Esophagus muscularis mucosa (tissue), 4 donors: Measurements from ENCODE around the gene ANXA4. TPM values are rescaled to one million over a fixed set of nuclear protein-coding genes. Genes with fewer than 3 reads are reported as not detected.

Experiments used
- DNase-seq: peaks from one replicate; pipeline ENCODE4 v3.0.0-alpha.2; 2017; ENCODE audit errors: extremely low spot score
- H3K27ac ChIP-seq, 4 donors: fragments of 200-600 bp; sonication (generic); replicated peaks in 1 of 4; 1 replicate in 3 of 4; 2 replicates in 1 of 4; pipeline ENCODE4 v1.5.1; 2016 to 2019; ENCODE audit warnings: mild to moderate bottlenecking in 1 of 4
- H3K27me3 ChIP-seq, 4 donors: fragments of 200-600 bp; sonication (generic); one replicate each; pipeline versions ENCODE4 v1.5.1 to v1.6.0; 2016 to 2019
- H3K36me3 ChIP-seq, 4 donors: fragments of 200-600 bp; sonication (generic); one replicate each; pipeline ENCODE4 v1.5.1; 2016 to 2019
- H3K4me1 ChIP-seq, 4 donors: fragments of 200-600 bp; sonication (generic); one replicate each; pipeline ENCODE4 v1.5.1; 2016 to 2019
- H3K4me3 ChIP-seq, 4 donors: fragments of 200-600 bp; sonication (generic); 1 replicate in 2 of 4; 2 replicates in 2 of 4; pipeline ENCODE4 v1.5.1; 2016 to 2019; ENCODE audit warnings: mild to moderate bottlenecking in 4 of 4, moderate library complexity in 1 of 4
- H3K9me3 ChIP-seq, 4 donors: fragments of 200-600 bp; sonication (generic); 1 replicate in 3 of 4; 2 replicates in 1 of 4; pipeline ENCODE4 v1.5.1; 2016 to 2019
- CTCF ChIP-seq, 3 experiments: fragments of 200-600 bp in 2 of 3; fragments of 450-650 bp in 1 of 3; sonication (generic) in 2 of 3; IDR thresholded peaks; one replicate each; pipeline ENCODE4 v1.5.1; 2017 to 2019; ENCODE audit warnings: antibody characterized with exemption in 3 of 3, mild to moderate bottlenecking in 2 of 3, moderate library complexity in 1 of 3
- EP300 ChIP-seq: sonication (generic); formaldehyde crosslinking; IDR thresholded peaks from one replicate; pipeline ENCODE4 v1.6.1; 2017; ENCODE audit warnings: antibody characterized with exemption
- POLR2A ChIP-seq: fragments of 450-650 bp; IDR thresholded peaks from one replicate; pipeline ENCODE4 v1.6.1; 2017; ENCODE audit warnings: antibody characterized with exemption, moderate library complexity, mild to moderate bottlenecking, low read depth
- POLR2AphosphoS5 ChIP-seq, 2 donors: sonication (generic); formaldehyde crosslinking; IDR thresholded peaks; one replicate each; pipeline ENCODE4 v1.6.1; 2017; ENCODE audit warnings: antibody characterized with exemption in 2 of 2
- WGBS: methylation state at CpG from one replicate; pipeline ENCODE4 v1.1.5; 2018; 5-methylcytosine and 5-hydroxymethylcytosine counted together
- intact Hi-C: fragments of 100-400 bp; cut with DNase I; formaldehyde crosslinking; loops from one replicate; pipeline ENCODE4 v1.15.1; 2023
- total RNA-seq, 4 donors: library from RNA; depleted of rRNA; stranded (reverse); fragments of >200 nt; gene quantifications; one replicate each; pipeline versions ENCODE4 v1.1.0 to v1.2.1, GENCODE V29; 2016

ANXA4 gene
- total RNA-seq, 4 donors from 2014 or later, result 44.9 to 94.8 (median 58.5) TPM

GRCh38 chr2:69804416-69804815, 62.5 kb downstream of the ANXA4 start:
- WGBS, result 63% methylated on average over 11 of the region's 11 CpGs
- DNase-seq, result peak; percentile 39
- Histone ChIP-seq H3K27ac (no peak overlapping the region), H3K27me3 (no peaks in the 10 kb centered on the region), H3K4me3 (no peak overlapping the region), H3K4me1 (peaks cover 0 to 5% (median 1%) of the 10 kb centered on the region in 4 donors), H3K9me3 (no peaks in the 10 kb centered on the region), H3K36me3 (peaks cover 24 to 60% (median 39%) of the 10 kb centered on the region in 4 donors)
- TF ChIP-seq CTCF (IDR thresholded peaks at IDR 0.05) (no peak), POLR2AphosphoS5 (IDR thresholded peaks at IDR 0.05) (no peak), POLR2A (no peak), EP300 (no peak)
- intact Hi-C loops, result no loop called here

GRCh38 chr2:69805887-69806286, 64.0 kb downstream of the ANXA4 start:
- H3K27me3 ChIP-seq, result no peaks in the 10 kb centered on the region
- intact Hi-C loops, result no loop called here
- 98% methylated on average over 1 of the region's 1 CpG for WGBS
- no peak overlapping the region for H3K27ac ChIP-seq
- TF ChIP-seq POLR2A (no peak), EP300 (no peak), CTCF (IDR thresholded peaks at IDR 0.05) (no peak), POLR2AphosphoS5 (IDR thresholded peaks at IDR 0.05) (no peak)
- H3K4me3 ChIP-seq, result no peak overlapping the region
- DNase-seq, result no peak
- H3K36me3 ChIP-seq, result peaks cover 31 to 74% (median 54%) of the 10 kb centered on the region in 4 donors
- H3K4me1 ChIP-seq, result no peaks in the 10 kb centered on the region
- H3K9me3 ChIP-seq, result no peaks in the 10 kb centered on the region

- H3K9me3 ChIP-seq, result no peaks in the 10 kb centered on the region
- H3K27ac ChIP-seq, result no peak overlapping the region
- no peaks in the 10 kb centered on the region for H3K4me1 ChIP-seq
- TF ChIP-seq POLR2A, result no peak
- TF ChIP-seq EP300, result no peak
- TF ChIP-seq POLR2AphosphoS5 (IDR thresholded peaks at IDR 0.05), result no peak
- TF ChIP-seq CTCF (IDR thresholded peaks at IDR 0.05), result no peak
- no peaks in the 10 kb centered on the region for H3K27me3 ChIP-seq
- peak; percentile 68 for DNase-seq
- H3K36me3 ChIP-seq, result peaks cover 40 to 90% (median 73%) of the 10 kb centered on the region in 4 donors
- 92% methylated on average over 16 of the region's 16 CpGs for WGBS
- intact Hi-C loops, result no loop called here
- H3K4me3 ChIP-seq, result no peak overlapping the region
These were observed 66.0 kb downstream of the ANXA4 start for GRCh38 chr2:69807821-69808540.

- no peak overlapping the region for H3K27ac ChIP-seq
- 91% methylated on average over 6 of the region's 6 CpGs for WGBS
- no peaks in the 10 kb centered on the region for H3K4me1 ChIP-seq
- intact Hi-C loops, result no loop called here
- TF ChIP-seq EP300 (no peak), CTCF (IDR thresholded peaks at IDR 0.05) (no peak), POLR2A (no peak), POLR2AphosphoS5 (IDR thresholded peaks at IDR 0.05) (no peak)
- no peak overlapping the region for H3K4me3 ChIP-seq
- H3K9me3 ChIP-seq, result no peaks in the 10 kb centered on the region
- H3K27me3 ChIP-seq, result no peaks in the 10 kb centered on the region
- peaks cover 36 to 97% (median 76%) of the 10 kb centered on the region in 4 donors for H3K36me3 ChIP-seq
- peak; percentile 53 for DNase-seq
These were observed 68.6 kb downstream of the ANXA4 start for GRCh38 chr2:69810550-69810949.
